MM.1S (cell line): Measurements from ENCODE around the gene ARR3.
"Not testable (repeated sequence)": the region's sequence is repeated elsewhere in the genome, so short reads cannot be mapped to it uniquely, and the experiment has no call there.

Source experiments
- DNase-seq: peaks from one replicate; pipeline ENCODE4 v3.0.0-alpha.2; 2015
- H2AFZ ChIP-seq: fragments of 300-600 bp; sonication (generic); 2 replicates; pipeline ENCODE4 v1.6.0; 2016; ENCODE audit warnings: antibody characterized with exemption, low read length
- H3F3A ChIP-seq: fragments of 300-600 bp; sonication (generic); 2 replicates; pipeline ENCODE4 v1.6.1; 2016; ENCODE audit warnings: mild to moderate bottlenecking, antibody characterized with exemption, low read length, moderate library complexity, mixed read lengths; ENCODE audit not compliant: insufficient read depth
- H3K27ac ChIP-seq: fragments of 300-600 bp; sonication (generic); 2 replicates; pipeline ENCODE4 v1.5.1; 2016; ENCODE audit warnings: mild to moderate bottlenecking, low read length
- H3K27me3 ChIP-seq: fragments of 300-600 bp; sonication (generic); replicated peaks from 2 replicates; pipeline ENCODE4 v1.6.0; 2016; ENCODE audit warnings: low read length; ENCODE audit not compliant: insufficient read depth
- H3K36me3 ChIP-seq: fragments of 300-600 bp; sonication (generic); replicated peaks from 2 replicates; pipeline ENCODE4 v1.6.1; 2016; ENCODE audit warnings: mild to moderate bottlenecking, low read length, mixed read lengths; ENCODE audit not compliant: insufficient read depth
- H3K4me1 ChIP-seq: fragments of 300-600 bp; sonication (generic); 2 replicates; pipeline ENCODE4 v1.6.1; 2016; ENCODE audit warnings: low read length, mixed read lengths
- H3K4me2 ChIP-seq: fragments of 300-600 bp; sonication (generic); 2 replicates; pipeline ENCODE4 v1.6.0; 2016; ENCODE audit warnings: low read depth, low read length
- H3K4me3 ChIP-seq: fragments of 300-600 bp; sonication (generic); 2 replicates; pipeline ENCODE4 v1.5.1; 2016; ENCODE audit warnings: low read length, mixed read lengths
- H3K79me2 ChIP-seq: fragments of 300-600 bp; sonication (generic); 2 replicates; pipeline ENCODE4 v1.6.1; 2016; ENCODE audit warnings: mixed run types, low read length, mixed read lengths
- H3K9ac ChIP-seq: fragments of 300-600 bp; sonication (generic); 2 replicates; pipeline ENCODE4 v1.6.1; 2016; ENCODE audit warnings: low read length, mixed read lengths
- H3K9me2 ChIP-seq: fragments of 300-600 bp; sonication (generic); replicated peaks from 2 replicates; pipeline ENCODE4 v1.6.1; 2016; ENCODE audit warnings: mild to moderate bottlenecking, low read length, mixed read lengths; ENCODE audit not compliant: insufficient read depth
- H3K9me3 ChIP-seq: fragments of 300-600 bp; sonication (generic); replicated peaks from 2 replicates; pipeline ENCODE4 v1.6.1; 2016; ENCODE audit warnings: mild to moderate bottlenecking, low read length, mixed read lengths; ENCODE audit not compliant: insufficient read depth
- H4K20me1 ChIP-seq: fragments of 300-600 bp; sonication (generic); 2 replicates; pipeline ENCODE4 v1.6.1; 2016; ENCODE audit warnings: mild to moderate bottlenecking, low read length, moderate library complexity, mixed read lengths; ENCODE audit not compliant: insufficient read depth
- CTCF ChIP-seq: fragments of 300-600 bp; sonication (generic); IDR thresholded peaks from 2 replicates; pipeline ENCODE4 v1.5.1; 2016; ENCODE audit warnings: antibody characterized with exemption, low read length, mixed read lengths
- EZH2 ChIP-seq: fragments of 300-600 bp; sonication (generic); optimal IDR thresholded peaks from 2 replicates; pipeline ENCODE3; 2017; ENCODE audit warnings: low read depth, mild to moderate bottlenecking, antibody characterized with exemption, low read length, mixed read lengths
- EZH2phosphoT487 ChIP-seq: fragments of 300-600 bp; sonication (generic); IDR thresholded peaks from 2 replicates; pipeline ENCODE4 v1.6.1; 2018; ENCODE audit warnings: antibody characterized with exemption, low read length

Gene ARR3

GRCh38 chrX:70240751-70241150, 27.4 kb upstream of the ARR3 start:
- no peak overlapping the region for H3K27ac ChIP-seq
- TF ChIP-seq CTCF, result no peak
- TF ChIP-seq EZH2phosphoT487, result no peak
- TF ChIP-seq EZH2, result no peak
- no peaks in the 10 kb centered on the region for H3F3A ChIP-seq
- DNase-seq, result no peak
- no peaks in the 10 kb centered on the region for H4K20me1 ChIP-seq
- no peaks in the 10 kb centered on the region for H3K27me3 ChIP-seq
- H3K79me2 ChIP-seq, result no peaks in the 10 kb centered on the region
- H3K9me2 ChIP-seq, result no peaks in the 10 kb centered on the region
- no peaks in the 10 kb centered on the region for H3K4me1 ChIP-seq
- no peak overlapping the region for H3K9ac ChIP-seq
- H3K9me3 ChIP-seq, result no peaks in the 10 kb centered on the region
- no peak overlapping the region for H3K4me2 ChIP-seq
- no peak overlapping the region for H3K4me3 ChIP-seq
- no peak overlapping the region for H2AFZ ChIP-seq
- no peaks in the 10 kb centered on the region for H3K36me3 ChIP-seq

DNA sequence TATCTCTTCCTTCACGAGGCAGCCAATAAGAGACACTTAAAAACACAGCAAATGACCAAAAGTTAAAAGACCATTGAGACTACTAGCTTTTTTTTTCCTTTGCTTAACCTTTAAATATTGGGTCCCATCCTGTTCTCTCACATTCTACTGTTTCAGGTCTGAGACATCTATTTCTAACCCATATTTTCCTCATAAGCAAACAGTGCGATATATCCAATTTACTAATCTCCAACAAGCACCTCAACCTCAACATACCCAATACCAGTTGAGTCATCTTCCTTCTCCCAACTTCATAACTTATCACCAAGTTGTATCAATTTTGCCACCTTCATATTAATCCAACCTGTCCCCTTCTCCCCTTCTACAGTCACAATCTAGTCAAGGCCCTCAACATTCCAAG, 26.6 kb upstream of the ARR3 start:
- DNase-seq, result no peak
- no peaks in the 10 kb centered on the region for H3K27me3 ChIP-seq
- TF ChIP-seq EZH2phosphoT487, result no peak
- no peak for TF ChIP-seq CTCF
- TF ChIP-seq EZH2, result no peak
- no peaks in the 10 kb centered on the region for H3K79me2 ChIP-seq
- H3K9me2 ChIP-seq, result no peaks in the 10 kb centered on the region
- H3F3A ChIP-seq, result no peaks in the 10 kb centered on the region
- no peaks in the 10 kb centered on the region for H4K20me1 ChIP-seq
- no peaks in the 10 kb centered on the region for H3K9me3 ChIP-seq
- no peak overlapping the region for H3K27ac ChIP-seq
- H2AFZ ChIP-seq, result no peak overlapping the region
- H3K4me1 ChIP-seq, result no peaks in the 10 kb centered on the region
- no peak overlapping the region for H3K4me2 ChIP-seq
- no peaks in the 10 kb centered on the region for H3K36me3 ChIP-seq
- no peak overlapping the region for H3K9ac ChIP-seq
- no peak overlapping the region for H3K4me3 ChIP-seq

DNA sequence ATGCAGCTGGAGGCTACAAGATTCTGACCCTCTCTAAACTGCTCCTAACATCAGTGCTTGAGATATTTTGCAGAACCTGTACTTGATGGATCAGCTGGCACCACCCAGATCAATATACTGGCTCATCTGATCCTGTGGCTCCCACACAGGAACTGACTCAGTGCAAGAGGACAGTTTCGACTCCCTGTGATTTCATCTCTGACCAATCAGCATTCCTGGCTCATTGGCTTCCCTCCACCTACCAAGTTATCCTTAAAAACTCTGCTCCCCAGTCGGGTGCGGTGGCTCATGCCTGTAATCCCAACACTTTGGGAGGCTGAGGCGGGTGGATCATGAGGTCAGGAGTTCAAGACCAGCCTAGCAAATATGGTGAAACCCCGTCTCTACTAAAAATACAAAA, 24.5 kb upstream of the ARR3 start:
- not testable (repeated sequence) for H3K4me1 ChIP-seq, H3K9me2 ChIP-seq, H3F3A ChIP-seq, H3K9ac ChIP-seq, H3K27ac ChIP-seq, H3K4me3 ChIP-seq, H3K36me3 ChIP-seq, H3K4me2 ChIP-seq, DNase-seq, H4K20me1 ChIP-seq, H3K79me2 ChIP-seq, H2AFZ ChIP-seq, H3K27me3 ChIP-seq, H3K9me3 ChIP-seq

- Histone ChIP-seq H2AFZ (no peak overlapping the region), H3K9me2 (no peaks in the 10 kb centered on the region), H3K9me3 (no peaks in the 10 kb centered on the region), H3K36me3 (no peaks in the 10 kb centered on the region), H3K9ac (no peak overlapping the region), H3K27ac (no peak overlapping the region), H3K27me3 (no peaks in the 10 kb centered on the region), H3K4me2 (no peak overlapping the region), H3K4me3 (no peak overlapping the region), H3K79me2 (no peaks in the 10 kb centered on the region), H3F3A (no peaks in the 10 kb centered on the region), H3K4me1 (no peaks in the 10 kb centered on the region), H4K20me1 (no peaks in the 10 kb centered on the region)
- DNase-seq, result no peak
- TF ChIP-seq CTCF (no peak), EZH2phosphoT487 (no peak), EZH2 (no peak)
Measured at GRCh38 chrX:70244881-70245280, 23.3 kb upstream of the ARR3 start.
